Ishikawa (cell line): Measurements from ENCODE around the gene EPHA6.
A peak's percentile ranks its signal among the peaks of the same experiment; 100 is the strongest.

Experiments used
- CEBPB ChIP-seq: IDR thresholded peaks from 2 replicates; pipeline ENCODE4 v1.6.1; 2012
- CREB1 ChIP-seq: IDR thresholded peaks from 2 replicates; pipeline ENCODE4 v1.6.1; 2012; ENCODE audit warnings: low read depth
- EGR1 ChIP-seq: IDR thresholded peaks from 2 replicates; pipeline ENCODE4 v1.6.1; 2012
- EP300 ChIP-seq: IDR thresholded peaks from 2 replicates; pipeline ENCODE4 v1.6.1; 2012; ENCODE audit warnings: borderline replicate concordance
- FOXM1 ChIP-seq: IDR thresholded peaks from 2 replicates; pipeline ENCODE4 v1.6.1; 2012; ENCODE audit warnings: low read depth, borderline replicate concordance
- NFIC ChIP-seq: IDR thresholded peaks from 2 replicates; pipeline ENCODE4 v1.6.1; 2012
- RAD21 ChIP-seq: IDR thresholded peaks from 2 replicates; pipeline ENCODE4 v1.6.1; 2012; ENCODE audit warnings: low read depth
- TAF1 ChIP-seq: IDR thresholded peaks from 2 replicates; pipeline ENCODE4 v1.6.1; 2012; ENCODE audit warnings: low read depth, mild to moderate bottlenecking
- TCF12 ChIP-seq: IDR thresholded peaks from 2 replicates; pipeline ENCODE4 v1.6.1; 2012; ENCODE audit warnings: low read depth
- TEAD4 ChIP-seq: IDR thresholded peaks from 2 replicates; pipeline ENCODE4 v1.6.1; 2012
- YY1 ChIP-seq: IDR thresholded peaks from 2 replicates; pipeline ENCODE4 v1.6.1; 2012; ENCODE audit warnings: low read depth
- ZBTB7A ChIP-seq: IDR thresholded peaks from 2 replicates; pipeline ENCODE4 v1.6.1; 2012; ENCODE audit warnings: low read depth
- TF ChIP-seq, protein P1 (sequence below): IDR thresholded peaks from 2 replicates; pipeline ENCODE4 v1.6.1; 2012; ENCODE audit warnings: low read depth, mild to moderate bottlenecking
- TF ChIP-seq, protein P2 (sequence below): IDR thresholded peaks from 2 replicates; pipeline ENCODE4 v1.6.1; 2012
- TF ChIP-seq, protein P3 (sequence below): IDR thresholded peaks from 2 replicates; pipeline ENCODE4 v1.6.1; 2012

The EPHA6 gene

DNA sequence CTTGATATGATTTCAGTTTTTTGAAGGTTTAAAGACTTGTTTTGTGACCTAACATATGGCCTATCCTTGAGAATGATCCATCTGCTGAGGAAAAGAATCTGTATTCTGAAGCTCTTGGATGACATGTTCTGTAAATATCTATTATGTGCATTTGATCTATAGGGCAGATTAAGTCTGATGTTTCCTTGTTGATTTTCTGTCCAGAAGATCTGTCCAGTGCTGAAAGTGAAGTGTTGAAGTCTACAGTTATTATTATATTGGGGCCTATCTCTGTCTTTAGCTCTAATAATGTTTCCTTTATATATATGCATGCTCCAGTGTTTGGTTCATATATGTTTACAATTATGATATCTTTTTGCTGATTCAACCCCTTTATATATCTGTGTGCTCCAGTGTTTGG, 362.8 kb downstream of the EPHA6 start:
- no peak for TF ChIP-seq YY1
- TF ChIP-seq, protein P1, sequence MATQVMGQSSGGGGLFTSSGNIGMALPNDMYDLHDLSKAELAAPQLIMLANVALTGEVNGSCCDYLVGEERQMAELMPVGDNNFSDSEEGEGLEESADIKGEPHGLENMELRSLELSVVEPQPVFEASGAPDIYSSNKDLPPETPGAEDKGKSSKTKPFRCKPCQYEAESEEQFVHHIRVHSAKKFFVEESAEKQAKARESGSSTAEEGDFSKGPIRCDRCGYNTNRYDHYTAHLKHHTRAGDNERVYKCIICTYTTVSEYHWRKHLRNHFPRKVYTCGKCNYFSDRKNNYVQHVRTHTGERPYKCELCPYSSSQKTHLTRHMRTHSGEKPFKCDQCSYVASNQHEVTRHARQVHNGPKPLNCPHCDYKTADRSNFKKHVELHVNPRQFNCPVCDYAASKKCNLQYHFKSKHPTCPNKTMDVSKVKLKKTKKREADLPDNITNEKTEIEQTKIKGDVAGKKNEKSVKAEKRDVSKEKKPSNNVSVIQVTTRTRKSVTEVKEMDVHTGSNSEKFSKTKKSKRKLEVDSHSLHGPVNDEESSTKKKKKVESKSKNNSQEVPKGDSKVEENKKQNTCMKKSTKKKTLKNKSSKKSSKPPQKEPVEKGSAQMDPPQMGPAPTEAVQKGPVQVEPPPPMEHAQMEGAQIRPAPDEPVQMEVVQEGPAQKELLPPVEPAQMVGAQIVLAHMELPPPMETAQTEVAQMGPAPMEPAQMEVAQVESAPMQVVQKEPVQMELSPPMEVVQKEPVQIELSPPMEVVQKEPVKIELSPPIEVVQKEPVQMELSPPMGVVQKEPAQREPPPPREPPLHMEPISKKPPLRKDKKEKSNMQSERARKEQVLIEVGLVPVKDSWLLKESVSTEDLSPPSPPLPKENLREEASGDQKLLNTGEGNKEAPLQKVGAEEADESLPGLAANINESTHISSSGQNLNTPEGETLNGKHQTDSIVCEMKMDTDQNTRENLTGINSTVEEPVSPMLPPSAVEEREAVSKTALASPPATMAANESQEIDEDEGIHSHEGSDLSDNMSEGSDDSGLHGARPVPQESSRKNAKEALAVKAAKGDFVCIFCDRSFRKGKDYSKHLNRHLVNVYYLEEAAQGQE, result peak; percentile 74

DNA sequence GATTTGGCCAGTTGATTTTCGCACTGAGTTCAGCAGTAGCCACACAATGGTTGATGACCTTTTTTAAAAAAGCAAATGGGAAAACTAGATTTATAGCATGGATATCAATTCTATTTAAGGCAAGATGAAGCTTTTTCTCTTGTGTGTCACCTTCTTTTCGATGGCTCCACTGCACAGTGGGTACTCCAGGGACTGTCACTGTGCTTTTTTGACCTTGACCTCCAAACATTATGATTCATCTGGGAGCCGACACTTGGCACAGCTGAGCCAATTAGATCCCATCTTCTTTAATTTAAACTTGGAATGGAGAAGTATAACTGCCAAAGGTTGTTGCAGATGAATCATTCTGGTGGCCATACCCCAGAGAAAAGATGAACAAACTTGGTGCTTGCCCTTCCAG, 367.3 kb downstream of the EPHA6 start:
- no peak for TF ChIP-seq CEBPB
- TF ChIP-seq, protein P2, sequence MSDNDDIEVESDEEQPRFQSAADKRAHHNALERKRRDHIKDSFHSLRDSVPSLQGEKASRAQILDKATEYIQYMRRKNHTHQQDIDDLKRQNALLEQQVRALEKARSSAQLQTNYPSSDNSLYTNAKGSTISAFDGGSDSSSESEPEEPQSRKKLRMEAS, result no peak
- TF ChIP-seq EGR1, result no peak
- TF ChIP-seq TCF12, result no peak

DNA sequence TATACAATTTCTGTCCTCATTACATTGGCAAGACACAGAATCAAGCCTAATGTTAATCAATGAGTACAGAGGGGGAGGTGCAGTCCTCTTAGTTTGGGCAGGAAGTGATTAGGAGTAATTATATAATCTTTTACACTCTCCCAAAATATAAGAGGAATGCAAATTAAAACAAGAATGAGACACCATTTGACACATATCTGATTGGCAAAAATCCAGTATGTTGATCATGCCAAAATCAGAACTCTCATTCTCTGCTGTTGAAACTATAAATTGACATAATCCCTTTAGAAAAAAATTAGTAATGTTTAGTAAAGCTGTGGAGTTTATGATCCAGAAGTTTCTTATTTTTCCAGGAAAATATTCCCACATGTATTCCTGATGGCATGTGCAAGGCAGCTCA, 373.4 kb downstream of the EPHA6 start:
- no peak for TF ChIP-seq ZBTB7A
- no peak for TF ChIP-seq NFIC
- no peak for TF ChIP-seq EGR1
- no peak for TF ChIP-seq CEBPB
- TF ChIP-seq TEAD4, result no peak
- no peak for TF ChIP-seq RAD21
- no peak for TF ChIP-seq TCF12
- no peak for TF ChIP-seq FOXM1
- TF ChIP-seq CREB1, result no peak
- TF ChIP-seq TAF1, result no peak
- TF ChIP-seq, protein P2, result no peak
- TF ChIP-seq EP300, result no peak
- TF ChIP-seq, protein P1, result no peak
- no peak for TF ChIP-seq YY1
- TF ChIP-seq, protein P3, sequence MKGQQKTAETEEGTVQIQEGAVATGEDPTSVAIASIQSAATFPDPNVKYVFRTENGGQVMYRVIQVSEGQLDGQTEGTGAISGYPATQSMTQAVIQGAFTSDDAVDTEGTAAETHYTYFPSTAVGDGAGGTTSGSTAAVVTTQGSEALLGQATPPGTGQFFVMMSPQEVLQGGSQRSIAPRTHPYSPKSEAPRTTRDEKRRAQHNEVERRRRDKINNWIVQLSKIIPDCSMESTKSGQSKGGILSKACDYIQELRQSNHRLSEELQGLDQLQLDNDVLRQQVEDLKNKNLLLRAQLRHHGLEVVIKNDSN, result no peak

DNA sequence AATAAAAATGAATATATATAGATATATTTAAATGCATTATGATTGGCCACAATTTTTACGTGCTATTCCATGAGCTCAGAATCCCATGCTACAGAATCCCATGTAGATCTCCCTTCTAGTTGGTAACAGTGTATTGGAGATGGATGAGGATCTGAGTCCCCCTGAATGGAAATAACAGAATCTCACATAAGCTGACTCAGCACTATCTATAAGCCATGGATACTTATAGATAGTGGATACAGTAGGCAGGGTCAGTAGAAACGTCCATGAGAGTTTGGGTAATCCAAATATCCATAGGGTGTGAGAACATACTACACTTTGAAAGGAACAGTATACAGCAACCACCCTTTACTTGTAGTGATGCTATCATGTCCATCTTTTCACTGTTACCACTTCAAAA, 375.4 kb downstream of the EPHA6 start:
- no peak for TF ChIP-seq EP300
- TF ChIP-seq, protein P1, result no peak
- TF ChIP-seq EGR1, result no peak
- no peak for TF ChIP-seq NFIC
- TF ChIP-seq RAD21, result no peak
- TF ChIP-seq, protein P3, result no peak
- TF ChIP-seq, protein P2, result no peak
- no peak for TF ChIP-seq TEAD4
- TF ChIP-seq TCF12, result no peak
- no peak for TF ChIP-seq ZBTB7A
- TF ChIP-seq YY1, result no peak
- no peak for TF ChIP-seq CEBPB
- TF ChIP-seq CREB1, result no peak
- TF ChIP-seq TAF1, result no peak
- no peak for TF ChIP-seq FOXM1

DNA sequence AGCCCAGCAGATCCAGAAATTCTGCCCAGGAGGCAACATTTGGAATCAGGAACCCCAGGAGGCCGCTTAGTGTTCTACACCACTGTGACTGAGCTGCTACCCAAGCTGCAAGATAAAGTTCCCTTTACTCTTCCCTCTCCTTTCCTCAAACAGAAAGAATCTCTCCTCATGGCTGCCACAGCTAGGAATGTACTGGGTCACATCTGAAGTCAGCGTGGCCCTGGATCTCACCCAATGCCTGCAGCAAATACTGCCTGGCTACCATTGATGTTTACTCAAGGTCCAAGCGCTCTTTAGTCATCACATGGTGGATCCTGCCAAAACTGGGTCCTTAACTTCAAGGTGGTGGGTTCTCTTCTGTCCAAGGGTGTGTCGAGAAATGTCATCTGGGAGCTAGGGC, 382.7 kb downstream of the EPHA6 start:
- TF ChIP-seq RAD21 (no peak), TAF1 (no peak), CREB1 (no peak), YY1 (no peak), CEBPB (no peak), TCF12 (no peak), EP300 (no peak), NFIC (no peak), FOXM1 (no peak), TEAD4 (no peak), ZBTB7A (no peak), EGR1 (no peak)
- TF ChIP-seq, protein P1, result no peak
- TF ChIP-seq, protein P2, result no peak
- TF ChIP-seq, protein P3, result no peak
